Muscle of back (tissue), 11 donors: ENCODE measurements around the gene IFIT2. TPM values are rescaled to one million over a fixed set of nuclear protein-coding genes. Genes with fewer than 3 reads are reported as not detected.

Source experiments
- DNase-seq, 3 donors: peaks; one replicate each; pipeline versions ENCODE4 v3.0.0 to v3.0.0-alpha.2; 2013
- polyA plus RNA-seq, 10 donors: library from polyadenylated mRNA; unstranded; fragments of 120-200 nt; gene quantifications; one replicate each; pipeline ENCODE4 v1.2.1, GENCODE V29; 2013; ENCODE audit not compliant: insufficient read length in 10 of 10

Gene IFIT2
- polyA plus RNA-seq, 10 donors: 5.5 to 9.4 (median 7.6) TPM

- DNase-seq: no peak
Observed at GRCh38 chr10:89338713-89339112, 36.9 kb downstream of the IFIT2 start.

DNA sequence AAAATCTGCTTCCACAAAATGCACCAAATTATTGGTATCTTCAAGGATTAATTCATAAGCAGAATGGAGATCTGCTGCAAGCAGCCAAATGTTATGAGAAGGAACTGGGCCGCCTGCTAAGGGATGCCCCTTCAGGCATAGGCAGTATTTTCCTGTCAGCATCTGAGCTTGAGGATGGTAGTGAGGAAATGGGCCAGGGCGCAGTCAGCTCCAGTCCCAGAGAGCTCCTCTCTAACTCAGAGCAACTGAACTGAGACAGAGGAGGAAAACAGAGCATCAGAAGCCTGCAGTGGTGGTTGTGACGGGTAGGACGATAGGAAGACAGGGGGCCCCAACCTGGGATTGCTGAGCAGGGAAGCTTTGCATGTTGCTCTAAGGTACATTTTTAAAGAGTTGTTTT is 38.0 kb downstream of the IFIT2 start:
- no peak for DNase-seq

DNA sequence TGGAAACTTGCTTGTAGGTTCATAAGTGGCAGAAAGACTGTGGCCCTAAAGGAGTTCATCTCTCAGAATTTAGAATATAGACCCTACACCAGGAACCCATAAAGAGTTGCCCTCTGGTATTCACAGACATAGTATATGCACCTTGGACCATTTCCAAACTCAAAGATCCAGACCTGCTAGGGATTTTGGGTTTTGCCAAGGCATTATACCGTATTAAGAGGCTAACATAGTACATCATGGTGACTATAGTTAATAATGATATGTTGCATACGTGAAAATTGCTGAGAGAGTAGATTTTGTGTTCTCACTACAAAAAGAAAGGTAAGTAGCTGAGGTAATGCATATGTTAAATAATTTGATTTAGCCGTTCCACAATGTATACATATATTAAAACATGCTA is 39.8 kb downstream of the IFIT2 start:
- DNase-seq: no peak

GRCh38 chr10:89342206-89342958 is 40.5 kb downstream of the IFIT2 start:
- peak in 1 of 3 donors; percentile 51 for DNase-seq

- DNase-seq: no peak
Observed at GRCh38 chr10:89343089-89343767, 41.4 kb downstream of the IFIT2 start.

DNA sequence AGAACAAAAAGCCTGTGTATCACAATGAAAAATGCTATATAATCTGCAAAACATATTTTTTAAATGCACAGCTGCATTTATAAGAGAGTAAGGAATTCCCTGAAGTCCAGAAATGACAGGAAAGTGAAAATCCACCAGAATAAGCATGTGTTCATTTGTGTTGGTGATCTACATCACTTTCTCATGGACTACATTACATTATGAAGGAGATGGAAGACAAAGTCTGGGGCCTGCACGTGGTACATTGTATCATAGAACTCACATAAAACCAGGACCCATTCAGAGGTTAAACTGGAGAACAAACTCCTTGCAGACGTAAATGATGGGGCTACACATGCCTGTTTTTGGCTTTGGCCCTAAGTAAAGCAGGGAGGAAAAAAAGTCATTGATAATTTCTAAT is 42.3 kb downstream of the IFIT2 start:
- DNase-seq: peak in 1 of 3 donors; percentile 58

DNA sequence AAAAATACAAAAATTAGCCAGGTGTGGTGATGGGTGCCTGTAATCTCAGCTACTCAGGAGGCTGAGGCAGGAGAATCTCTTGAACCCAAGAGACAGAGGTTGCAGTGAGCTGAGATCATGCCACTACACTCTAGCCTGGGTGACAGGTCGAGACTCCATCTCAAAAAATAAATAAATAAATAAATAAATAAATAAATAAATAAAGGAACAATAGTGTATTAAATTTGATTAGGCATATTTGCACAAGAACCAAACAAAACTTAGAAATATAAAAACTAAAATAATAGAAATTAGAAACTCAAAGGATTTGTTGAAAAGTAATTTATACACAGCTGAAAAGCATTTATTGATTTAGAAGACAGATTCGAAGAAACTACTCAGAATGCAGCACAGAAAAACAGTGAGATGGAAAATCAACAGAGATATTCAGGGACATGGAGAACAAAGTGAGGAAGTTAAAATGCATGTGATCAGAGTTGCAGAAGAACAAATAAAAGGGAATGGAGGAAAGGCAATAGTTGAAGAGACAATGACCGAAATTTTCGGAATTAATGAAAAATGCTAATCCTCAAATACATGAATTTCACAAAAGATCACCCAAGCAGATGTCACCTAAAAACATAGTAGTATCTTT is 43.6 kb downstream of the IFIT2 start:
- no peak for DNase-seq

GRCh38 chr10:89346405-89347254 is 44.8 kb downstream of the IFIT2 start:
- DNase-seq: peak in 1 of 3 donors; percentile 61

GRCh38 chr10:89347701-89348457 is 46.0 kb downstream of the IFIT2 start:
- peak in 2 of 3 donors; percentile 63 to 78 for DNase-seq

DNA sequence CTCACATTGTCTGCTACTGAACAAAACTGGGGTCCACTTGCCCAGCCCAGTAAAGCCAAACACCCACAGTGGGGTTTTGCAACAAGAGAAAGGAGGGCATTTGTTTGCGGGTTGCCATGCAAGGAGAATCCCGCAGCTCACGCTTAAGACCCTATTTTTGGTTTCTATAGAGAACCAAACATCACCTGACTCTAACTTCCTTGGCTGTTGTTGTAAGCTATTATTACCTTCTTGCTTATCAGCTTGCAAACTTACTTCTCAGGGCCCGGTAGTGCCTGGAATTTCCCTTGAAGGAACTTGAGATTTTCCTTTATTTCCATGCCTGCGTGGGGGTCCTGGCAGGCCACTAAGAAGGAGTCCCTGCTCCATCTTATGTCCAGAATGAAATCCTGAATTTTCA is 46.6 kb downstream of the IFIT2 start:
- no peak for DNase-seq

GRCh38 chr10:89348975-89349374 is 47.1 kb downstream of the IFIT2 start:
- DNase-seq: no peak

DNA sequence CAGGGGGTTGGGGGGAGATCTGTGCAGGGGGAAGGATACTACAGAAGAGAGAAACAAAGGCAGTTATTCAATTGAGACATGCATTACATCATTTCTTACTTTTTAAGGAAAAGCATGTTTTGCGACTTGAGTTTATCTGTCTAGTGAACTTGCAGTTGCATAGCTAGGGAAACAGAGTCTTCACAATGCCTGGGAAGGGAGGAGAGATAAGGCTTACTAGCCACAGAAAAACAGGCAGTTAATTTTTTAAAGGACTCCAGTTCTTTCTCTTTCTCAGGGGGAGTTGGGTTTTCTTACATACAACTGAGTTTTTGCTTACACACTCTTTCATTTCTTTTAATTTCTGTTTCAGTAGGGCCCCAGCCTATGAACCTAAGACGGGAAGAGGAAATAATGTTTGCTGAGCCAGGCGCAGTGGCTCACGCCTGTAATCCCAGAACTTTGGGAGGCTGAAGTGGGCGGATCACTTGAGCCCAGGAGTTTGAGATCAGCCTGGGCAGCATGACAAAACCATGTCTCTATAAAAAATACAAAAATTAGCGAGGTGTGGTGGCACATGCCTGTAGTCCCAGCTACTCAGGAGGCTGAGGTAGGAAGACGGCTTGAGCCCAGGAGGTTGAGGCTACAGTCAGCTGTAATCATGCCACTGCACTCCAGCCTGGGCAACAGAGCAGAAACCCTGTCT is 48.9 kb downstream of the IFIT2 start:
- peak in 1 of 3 donors; percentile 62 for DNase-seq

GRCh38 chr10:89351412-89351779 is 49.5 kb downstream of the IFIT2 start:
- peak in 1 of 3 donors; percentile 66 for DNase-seq

DNA sequence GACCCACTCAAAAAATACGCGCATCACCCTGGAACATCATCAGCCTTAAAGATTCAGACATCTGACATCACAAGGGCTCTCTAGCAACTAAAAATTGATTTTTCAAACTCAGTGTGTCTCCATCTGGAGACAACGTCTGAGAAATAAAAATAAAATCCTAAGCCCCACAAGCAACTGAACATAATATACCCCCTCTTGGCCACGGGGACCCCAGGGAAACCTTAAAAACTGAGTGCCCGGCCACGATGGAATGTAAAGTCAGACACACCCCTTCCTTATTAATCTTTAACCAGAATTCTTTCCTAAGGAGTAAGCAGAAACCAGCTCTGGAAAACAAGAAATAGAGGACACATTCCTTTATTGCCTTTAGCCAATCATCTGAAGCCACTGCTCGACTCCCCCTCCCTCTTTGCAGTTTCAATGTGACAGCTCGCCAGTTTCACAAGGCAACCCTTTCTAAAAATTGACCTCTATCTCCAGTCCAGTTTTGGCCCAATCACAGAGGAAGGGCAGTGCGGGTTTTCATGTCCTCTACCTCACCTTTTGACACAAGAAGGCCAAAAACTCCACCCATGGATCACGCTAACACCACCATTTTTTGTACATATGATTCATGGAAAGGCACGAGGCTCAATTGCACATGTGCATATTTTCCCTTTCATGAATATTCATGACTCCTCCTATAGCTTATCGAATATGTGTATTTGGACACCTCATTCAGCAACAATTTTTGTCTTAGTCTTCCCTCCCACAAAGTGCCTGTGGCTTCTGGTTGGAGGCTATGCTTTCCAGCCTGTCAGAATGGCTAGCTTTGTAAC is 50.1 kb downstream of the IFIT2 start:
- DNase-seq: peak in 2 of 3 donors; percentile 65 to 92

GRCh38 chr10:89352802-89353201 is 51.0 kb downstream of the IFIT2 start:
- DNase-seq: no peak

DNA sequence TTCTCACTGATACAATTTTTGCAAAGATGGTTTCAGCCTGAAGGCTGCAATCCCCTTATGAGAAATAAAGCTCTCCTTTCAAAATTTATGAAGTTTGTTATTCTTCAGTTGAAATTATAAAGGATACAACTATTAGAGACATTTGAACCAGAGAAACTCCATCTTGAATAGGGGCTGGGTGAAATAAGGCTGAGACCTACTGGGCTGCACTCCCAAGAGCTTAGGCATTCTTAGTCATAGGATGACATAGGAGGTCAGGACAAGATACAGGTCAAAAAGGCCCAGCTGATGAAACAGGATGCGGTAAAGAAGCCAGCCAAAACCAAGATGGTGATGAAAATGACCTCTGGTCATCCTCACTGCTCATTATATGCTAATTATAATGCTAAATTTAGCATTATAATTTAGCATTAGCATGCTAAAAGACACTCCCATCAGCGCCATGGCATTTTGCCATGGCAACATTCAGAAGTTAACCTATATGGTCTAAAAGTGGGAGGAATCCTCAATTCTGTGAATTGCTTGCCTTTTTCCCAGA is 53.6 kb downstream of the IFIT2 start:
- peak in 1 of 3 donors; percentile 40 for DNase-seq

GRCh38 chr10:89357096-89357495 is 55.2 kb downstream of the IFIT2 start:
- no peak for DNase-seq

DNA sequence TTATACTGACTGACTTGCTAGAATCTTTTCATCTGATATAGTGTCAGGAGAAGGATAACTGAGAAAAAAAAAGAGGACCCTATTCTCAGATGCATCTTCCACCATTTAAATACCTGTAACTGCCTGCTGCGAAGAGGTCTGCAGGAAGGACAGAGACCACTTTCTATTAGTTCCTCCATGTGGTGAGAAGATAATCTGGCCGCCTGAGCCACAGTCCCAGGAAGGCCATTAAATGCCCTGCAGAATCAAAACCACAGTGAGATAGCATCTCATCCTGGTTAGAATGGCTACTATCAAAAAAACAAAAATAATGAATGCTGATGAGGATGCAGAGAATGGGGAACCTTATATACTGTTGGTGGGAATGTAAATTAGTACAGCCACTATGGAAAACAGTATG is 56.1 kb downstream of the IFIT2 start:
- no peak for DNase-seq
